Motor neuron (in vitro differentiated cells): Measurements from ENCODE around the gene SAMD1. TPM values are rescaled to one million over a fixed set of nuclear protein-coding genes. Genes with fewer than 3 reads are reported as not detected.

ENCODE experiments used
- ATAC-seq, 8 experiments: fragments of 200-7000 bp; cut with Tn5 transposase; replicated peaks in 6 of 8; 2 replicates each; pipeline ENCODE4 v1.8.0; 2021; ENCODE audit warnings: mild to moderate bottlenecking in 8 of 8, moderate library complexity in 8 of 8
- H3K27ac ChIP-seq, 2 donors: fragments of 250-450 bp; sonication (Bioruptor Pico); 2 replicates each; pipeline ENCODE4 v1.9.0; 2021; ENCODE audit warnings: antibody characterized with exemption in 2 of 2, mild to moderate bottlenecking in 2 of 2, moderate library complexity in 1 of 2
- H3K4me1 ChIP-seq, 2 donors: fragments of 250-450 bp; sonication (Bioruptor Pico); replicated peaks in 1 of 2; 2 replicates each; pipeline ENCODE4 v1.6.1; 2021; ENCODE audit warnings: antibody characterized with exemption in 2 of 2, mild to moderate bottlenecking in 2 of 2, moderate library complexity in 1 of 2
- H3K4me3 ChIP-seq, 5 donors: fragments of 250-450 bp; sonication (Bioruptor Pico); 2 replicates each; pipeline ENCODE4 v1.9.0; 2021; ENCODE audit warnings: antibody characterized with exemption in 5 of 5, mild to moderate bottlenecking in 5 of 5, moderate library complexity in 4 of 5
- WGBS, 10 experiments: fragments of 450-650 bp; shearing (Covaris generic); methylation state at CpG; one replicate each; pipeline ENCODE4 v1.0.0; 2022; 5-methylcytosine and 5-hydroxymethylcytosine counted together
- in situ Hi-C, 9 experiments: fragments of 400-800 bp; cut with MboI; loops; one replicate each; pipeline ENCODE4 v1.15.0; 2021; ENCODE audit warnings: low sequenced_read_pairs in 9 of 9, low pct_unique_long_range_greater_than_20kb in 2 of 9; ENCODE audit not compliant: unreplicated experiment in 9 of 9
- total RNA-seq, 8 experiments: library from RNA; unstranded; fragments of 300-600 nt; gene quantifications; 2 replicates each; pipeline versions ENCODE4 v1.2.3 to v1.2.4, GENCODE V29; 2022

Gene SAMD1
- total RNA-seq, 8 experiments from 2014 or later: 14.1 to 51.5 (median 39.2) TPM

DNA sequence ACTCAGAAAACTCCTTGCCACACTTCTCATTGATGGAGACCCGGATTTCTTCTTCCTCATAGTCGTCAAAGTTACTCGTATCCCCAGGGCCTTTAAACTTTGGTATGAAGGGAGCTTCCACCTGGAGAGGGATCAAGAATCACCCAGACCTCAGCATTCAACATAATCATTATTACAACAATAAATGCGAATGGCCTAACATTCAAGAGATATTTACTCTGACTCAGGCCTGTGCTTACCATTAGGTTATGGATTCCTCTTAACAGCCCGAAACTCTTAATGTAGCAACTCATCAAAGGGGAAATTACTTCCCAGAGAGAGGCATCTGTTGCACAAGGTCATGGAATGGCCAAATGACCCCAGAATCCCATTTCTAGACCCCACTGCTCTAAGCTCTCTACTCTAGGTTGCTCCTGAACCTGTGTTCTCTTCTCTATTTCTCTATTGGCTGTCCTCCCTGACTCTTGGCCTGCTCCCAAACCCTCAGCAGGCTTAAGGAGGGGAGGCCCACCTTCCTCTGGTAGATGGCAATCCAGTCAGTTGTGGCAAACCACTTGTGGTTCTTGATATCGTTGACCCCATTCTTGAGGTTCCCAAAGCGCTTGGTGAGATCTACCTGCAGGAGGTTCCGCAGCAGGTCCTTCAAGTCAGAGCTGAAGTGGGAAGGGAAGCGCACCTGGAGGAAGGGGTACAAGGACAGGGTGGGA lies 2.7 kb upstream of the SAMD1 start:
- no peak overlapping the region for H3K27ac ChIP-seq
- in situ Hi-C loops: no loop called here
- H3K4me1 ChIP-seq: peaks cover 6 to 11% of the 10 kb centered on the region in 2 donors
- no peak for ATAC-seq
- H3K4me3 ChIP-seq: no peak overlapping the region
- WGBS, 10 experiments: 94 to 100% (median 100%) methylated on average over 1 to 5 of the region's 9 CpGs; no CpG with 5 or more reads in 3 of the 10 experiments

DNA sequence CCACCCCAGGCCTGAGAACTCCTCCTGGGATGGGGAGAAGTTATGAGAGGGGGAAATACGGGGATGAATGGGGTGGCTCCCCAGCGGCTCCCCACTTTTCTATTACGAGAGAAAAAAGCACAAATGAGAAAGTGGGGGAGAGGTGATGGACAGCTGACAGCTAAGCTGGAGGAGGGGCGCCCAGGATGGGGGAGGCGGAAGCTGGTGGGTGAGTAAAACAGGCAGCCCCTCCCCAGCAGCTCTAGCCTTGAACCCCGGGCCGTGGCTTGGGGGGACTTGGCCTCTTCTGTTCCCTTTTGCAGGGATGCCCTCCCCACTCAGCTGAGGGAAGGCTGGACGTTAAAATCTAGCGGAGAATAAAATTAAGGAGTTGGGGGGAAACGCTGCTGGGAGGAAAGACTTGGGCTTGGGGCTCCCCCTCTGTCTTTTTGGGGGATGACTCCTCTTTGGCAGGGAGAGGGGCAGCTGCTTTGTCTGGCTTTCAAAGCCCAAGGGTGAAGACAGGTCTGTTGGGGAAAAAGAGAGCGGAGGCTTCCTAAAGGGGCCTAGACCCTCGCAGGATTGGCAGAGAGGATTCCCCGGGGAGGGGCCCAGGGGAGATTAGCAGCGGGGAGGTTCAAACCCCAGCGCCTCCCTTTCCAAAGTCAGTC lies 1.4 kb upstream of the SAMD1 start:
- ATAC-seq: no peak
- in situ Hi-C loops: no loop called here

DNA sequence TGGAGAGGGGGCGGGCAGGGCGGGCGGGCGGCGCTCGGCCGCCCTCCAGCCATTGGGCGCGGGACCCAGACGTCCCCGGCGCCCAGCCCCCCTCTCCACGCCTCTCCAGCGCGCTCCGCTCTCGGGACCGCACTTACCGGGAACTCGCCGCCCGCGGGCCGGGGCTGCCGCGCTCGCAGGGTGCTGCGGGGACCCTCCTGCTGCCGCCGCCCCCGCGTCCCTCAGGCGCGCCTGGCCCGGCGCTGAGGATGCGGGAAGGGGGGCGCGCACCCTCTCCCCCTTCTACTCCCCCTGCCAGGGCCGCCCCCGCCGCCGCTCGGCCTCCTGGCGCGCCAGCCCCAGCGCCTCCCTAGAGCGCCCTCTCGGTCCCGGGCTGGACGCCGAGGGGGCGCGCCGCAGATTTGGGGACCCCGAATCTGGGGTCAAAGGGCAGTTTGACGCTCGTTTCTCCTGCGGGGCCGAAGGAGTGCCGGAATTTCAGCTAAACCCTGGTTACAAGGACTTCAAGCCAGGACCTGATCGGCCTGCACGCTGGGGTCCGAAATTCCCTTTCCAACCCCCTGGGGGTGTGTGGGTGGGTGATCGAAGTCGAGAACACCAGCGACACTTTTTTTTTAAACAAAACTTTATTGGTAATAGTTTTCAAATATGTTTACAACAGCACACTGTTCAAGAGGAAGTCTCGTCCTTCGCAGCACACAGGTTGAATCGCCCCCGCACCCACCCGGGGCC lies 696 bp upstream of the SAMD1 start:
- ATAC-seq: peak; percentile 57 to 78 (median 70)
- in situ Hi-C loops: no loop called here
- 0 to 10% (median 2%) methylated on average over 3 to 11 of the region's 72 CpGs; no CpG with 5 or more reads in 7 of the 10 experiments for WGBS, 10 experiments
- peaks cover 6 to 11% of the 10 kb centered on the region in 2 donors for H3K4me1 ChIP-seq
- H3K4me3 ChIP-seq: peak overlapping the region; percentile 55 to 81 (median 66)
- H3K27ac ChIP-seq: peak overlapping the region; percentile 30 to 83

More for the DNA sequence above, 1.4 kb upstream of the SAMD1 start:
- Histone ChIP-seq H3K4me1 (peaks cover 6 to 11% of the 10 kb centered on the region in 2 donors), H3K4me3 (peak overlapping the region; percentile 55 to 81 (median 66)), H3K27ac (no peak overlapping the region)
- 17 to 67% (median 30%) methylated on average over 1 to 3 of the region's 15 CpGs; no CpG with 5 or more reads in 5 of the 10 experiments for WGBS, 10 experiments

DNA sequence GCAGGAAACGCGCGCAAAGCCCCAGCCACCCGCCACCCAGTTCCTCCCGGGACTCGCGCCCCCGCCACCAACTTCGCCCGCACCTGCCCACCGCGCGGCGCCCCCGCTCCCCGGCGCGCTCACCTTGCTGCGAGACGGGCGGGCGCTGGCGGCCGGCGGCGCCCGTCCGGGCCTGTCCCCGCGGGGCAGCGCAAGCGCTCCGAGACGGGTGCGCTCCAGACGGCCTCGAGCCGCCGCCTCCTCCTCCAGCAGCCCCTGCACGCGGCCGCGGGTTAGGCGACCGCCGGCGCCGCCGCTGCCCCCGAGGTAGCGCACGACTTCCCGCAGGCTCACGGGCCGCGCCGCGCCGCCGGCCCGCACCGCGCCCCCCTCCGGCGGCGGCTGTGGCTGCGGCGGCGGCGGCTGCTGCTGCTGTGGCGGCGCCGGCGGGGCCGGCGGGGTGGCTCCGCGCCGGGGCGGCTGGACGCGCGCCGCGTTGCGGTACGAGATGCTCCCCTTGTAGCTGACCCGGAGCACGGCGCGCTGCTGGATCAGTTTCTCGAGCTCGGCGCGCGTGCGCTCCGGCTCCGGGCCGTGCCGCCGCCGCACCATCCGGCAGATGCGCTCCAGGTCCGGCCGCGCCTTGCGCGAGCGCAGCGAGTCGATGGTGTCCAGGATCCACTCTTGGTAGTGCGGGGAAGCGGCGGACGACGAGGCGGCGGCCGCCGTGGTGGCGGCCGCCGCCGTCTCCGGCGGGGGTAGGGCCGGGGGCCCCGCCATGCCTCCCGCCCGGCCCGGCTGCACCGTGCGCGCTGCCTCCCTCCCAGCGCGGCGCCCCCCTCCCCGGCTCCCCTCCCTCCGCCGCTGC lies 666 bp downstream of the SAMD1 start:
- peaks cover 6 to 11% of the 10 kb centered on the region in 2 donors for H3K4me1 ChIP-seq
- in situ Hi-C loops: loop anchor here in 1 of 9 experiments (10.0 kb wide), 1 partner anchor 215 kb away; the partner anchor contains the start of gene NANOS3
- peak overlapping the region; percentile 55 to 81 (median 66) for H3K4me3 ChIP-seq
- peak overlapping the region; percentile 83 to 86 for H3K27ac ChIP-seq
- WGBS, 10 experiments: no CpG with 5 or more reads among the region's 142 CpGs
- ATAC-seq: peak; percentile 24 to 51 (median 38)

DNA sequence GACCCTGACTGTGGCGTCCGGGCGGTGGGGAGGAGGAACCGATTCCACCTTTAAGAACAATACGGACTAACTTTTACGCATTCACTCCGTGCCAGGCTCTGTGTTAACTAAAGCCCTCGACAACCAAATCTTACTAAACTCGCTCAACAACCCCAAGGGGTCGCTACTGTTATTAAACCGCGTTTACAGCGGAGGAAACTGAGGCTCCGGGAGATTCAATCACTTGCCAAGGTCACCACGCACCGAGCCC lies 1.2 kb downstream of the SAMD1 start:
- peak overlapping the region; percentile 55 to 81 (median 66) for H3K4me3 ChIP-seq
- WGBS, 10 experiments: 0 to 67% (median 21%) methylated on average over 1 to 5 of the region's 16 CpGs; no CpG with 5 or more reads in 3 of the 10 experiments
- peaks cover 6 to 11% of the 10 kb centered on the region in 2 donors for H3K4me1 ChIP-seq
- ATAC-seq: no peak
- in situ Hi-C loops: loop anchor here in 1 of 9 experiments (10.0 kb wide), 1 partner anchor 215 kb away; the partner anchor contains the start of gene NANOS3
- no peak overlapping the region for H3K27ac ChIP-seq

DNA sequence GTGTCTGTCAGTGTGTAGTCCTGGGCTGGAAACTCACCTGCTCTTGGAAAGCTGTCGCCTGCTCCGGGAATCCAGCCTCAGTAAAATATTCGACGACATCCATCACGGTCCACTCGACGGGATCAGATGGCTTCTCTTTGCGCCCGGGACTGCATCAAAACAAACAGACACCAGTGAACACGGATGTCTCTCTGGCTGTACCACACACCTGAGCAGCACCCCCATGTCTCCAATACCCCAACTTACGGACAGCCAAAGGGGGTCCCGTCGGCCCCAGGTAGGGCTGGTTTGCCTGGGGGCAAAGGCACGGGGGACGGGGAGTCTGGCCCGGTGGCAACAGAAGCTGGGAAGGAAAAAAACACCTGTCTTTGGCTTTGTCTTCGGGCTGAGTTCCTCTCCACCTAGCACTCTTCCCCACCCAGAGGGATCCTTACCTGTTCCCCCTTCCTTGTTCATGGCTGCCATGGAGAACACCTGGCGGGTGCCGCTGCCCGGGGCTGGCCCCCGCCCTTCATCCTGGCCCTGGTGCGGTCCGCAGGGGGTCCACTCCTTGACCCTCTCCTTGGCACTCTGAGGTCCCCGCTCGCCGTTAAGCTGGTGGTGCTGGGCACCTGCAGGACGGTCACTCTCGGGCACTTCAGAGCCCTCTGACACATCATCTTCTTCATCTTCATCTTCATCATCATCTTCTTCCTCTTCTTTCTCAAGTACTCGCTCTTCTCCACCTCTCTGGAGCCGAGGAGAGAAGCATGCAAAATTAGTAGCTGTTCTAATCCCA lies 1.7 kb downstream of the SAMD1 start:
- in situ Hi-C loops: loop anchor here in 1 of 9 experiments (10.0 kb wide), 1 partner anchor 214 kb away; the partner anchor contains the start of gene NANOS3
- Histone ChIP-seq H3K4me3 (peak overlapping the region; percentile 55 to 81 (median 66)), H3K27ac (no peak overlapping the region), H3K4me1 (peaks cover 6 to 11% of the 10 kb centered on the region in 2 donors)
- ATAC-seq: no peak
- WGBS, 10 experiments: 62 to 94% (median 87%) methylated on average over 2 to 7 of the region's 30 CpGs; no CpG with 5 or more reads in 2 of the 10 experiments

DNA sequence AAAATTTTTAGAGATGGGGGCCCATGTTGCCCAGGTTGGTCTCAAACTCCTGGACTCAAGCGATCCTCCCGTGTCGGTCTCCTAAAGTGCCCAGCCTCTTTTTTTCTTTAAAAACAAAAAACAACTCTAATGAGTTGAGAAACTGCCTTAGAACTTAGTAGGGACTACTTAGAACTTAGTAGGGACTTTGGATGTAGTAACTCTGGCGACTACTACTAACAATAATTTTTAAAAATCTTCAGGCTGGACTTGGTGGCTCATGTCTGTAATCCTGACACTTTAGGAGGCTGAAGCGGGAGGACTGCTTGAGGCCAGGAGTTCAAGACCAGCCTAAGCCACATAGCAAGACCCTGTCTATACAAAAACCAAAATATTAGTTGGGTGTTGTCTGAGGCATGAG lies 4.5 kb downstream of the SAMD1 start:
- ATAC-seq: no peak
- Histone ChIP-seq H3K4me1 (peaks cover 9 to 10% of the 10 kb centered on the region in 2 donors), H3K4me3 (no peak overlapping the region), H3K27ac (no peak overlapping the region)
- WGBS, 10 experiments: 48 to 96% (median 80%) methylated on average over 1 to 5 of the region's 5 CpGs; no CpG with 5 or more reads in 1 of the 10 experiments
- in situ Hi-C loops: loop anchor here in 1 of 9 experiments (10.0 kb wide), 1 partner anchor 211 kb away; the partner anchor contains the start of gene NANOS3

DNA sequence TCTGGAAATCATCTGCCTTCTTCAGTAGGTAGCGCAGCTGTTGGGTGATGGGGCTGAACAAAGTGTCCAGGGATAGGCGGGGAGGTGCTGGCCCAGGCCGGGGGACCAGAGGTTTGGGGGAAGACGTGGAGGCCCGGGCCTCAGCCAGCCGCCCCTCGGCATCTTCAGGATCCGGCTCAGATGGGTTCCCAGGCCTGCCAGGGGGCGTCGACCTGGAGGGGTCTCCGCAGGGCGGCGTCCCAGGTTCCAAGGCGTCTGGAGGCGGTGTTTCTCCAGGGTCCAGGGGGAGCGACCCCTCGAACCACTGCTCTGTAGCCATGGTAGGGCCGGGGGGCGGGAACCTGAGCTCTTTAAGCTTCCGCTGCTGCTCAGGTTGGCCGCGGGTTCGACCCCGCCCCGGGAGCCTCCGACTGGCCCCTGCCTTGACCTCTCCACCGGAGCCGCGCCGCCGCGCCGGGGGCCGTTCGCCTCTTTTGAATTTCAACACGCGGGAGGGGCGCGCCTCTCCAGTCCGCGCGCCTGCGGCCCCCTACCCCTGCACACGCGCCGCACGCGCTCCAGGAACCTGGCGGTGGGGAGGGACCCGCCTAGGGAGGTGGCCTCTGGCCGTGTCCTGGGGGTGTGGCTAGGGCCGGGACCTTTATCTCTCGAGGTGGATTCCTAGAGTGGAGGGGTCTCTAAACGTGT lies 5.1 kb downstream of the SAMD1 start, which contains the start of gene C19orf67:
Gene C19orf67, minus strand, starts transcription at position 475 of the 687 bp plus-strand sequence. Its CDS starts 156 bp downstream, at position 319.
- ATAC-seq: no peak
- peaks cover 9 to 10% of the 10 kb centered on the region in 2 donors for H3K4me1 ChIP-seq
- WGBS, 10 experiments: 51 to 73% (median 69%) methylated on average over 3 to 22 of the region's 54 CpGs; no CpG with 5 or more reads in 7 of the 10 experiments
- H3K4me3 ChIP-seq: no peak within 1 kb of the TSS
- in situ Hi-C loops: loop anchor here in 1 of 9 experiments (10.0 kb wide), 1 partner anchor 211 kb away; the partner anchor contains the start of gene NANOS3
- H3K27ac ChIP-seq: no peak within 1 kb of the TSS

DNA sequence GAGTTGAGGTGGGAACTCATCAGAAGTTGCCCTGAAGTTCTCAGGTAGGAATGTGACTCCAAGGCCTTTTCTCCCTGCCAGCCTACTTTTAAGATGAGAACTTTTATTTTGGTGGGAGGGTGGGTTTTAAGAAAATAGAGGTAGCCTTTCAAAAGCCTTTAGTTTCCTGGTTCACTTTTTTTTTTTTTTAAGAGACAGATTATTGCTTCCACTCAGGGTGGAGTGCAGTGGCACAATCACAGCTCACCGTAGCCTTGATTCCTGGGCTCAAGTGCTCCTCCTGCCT lies 7.9 kb downstream of the SAMD1 start:
- WGBS, 10 experiments: 0 to 40% (median 0%) methylated on average over 1 of the region's 1 CpG; no CpG with 5 or more reads in 5 of the 10 experiments
- in situ Hi-C loops: loop anchor here in 1 of 9 experiments (10.0 kb wide), 1 partner anchor 208 kb away; the partner anchor contains the start of gene NANOS3
- H3K4me3 ChIP-seq: peak overlapping the region in 3 of 5 donors; percentile 64 to 76 (median 69)
- H3K4me1 ChIP-seq: peaks cover 7 to 8% of the 10 kb centered on the region in 2 donors
- H3K27ac ChIP-seq: no peak overlapping the region
- ATAC-seq: no peak

DNA sequence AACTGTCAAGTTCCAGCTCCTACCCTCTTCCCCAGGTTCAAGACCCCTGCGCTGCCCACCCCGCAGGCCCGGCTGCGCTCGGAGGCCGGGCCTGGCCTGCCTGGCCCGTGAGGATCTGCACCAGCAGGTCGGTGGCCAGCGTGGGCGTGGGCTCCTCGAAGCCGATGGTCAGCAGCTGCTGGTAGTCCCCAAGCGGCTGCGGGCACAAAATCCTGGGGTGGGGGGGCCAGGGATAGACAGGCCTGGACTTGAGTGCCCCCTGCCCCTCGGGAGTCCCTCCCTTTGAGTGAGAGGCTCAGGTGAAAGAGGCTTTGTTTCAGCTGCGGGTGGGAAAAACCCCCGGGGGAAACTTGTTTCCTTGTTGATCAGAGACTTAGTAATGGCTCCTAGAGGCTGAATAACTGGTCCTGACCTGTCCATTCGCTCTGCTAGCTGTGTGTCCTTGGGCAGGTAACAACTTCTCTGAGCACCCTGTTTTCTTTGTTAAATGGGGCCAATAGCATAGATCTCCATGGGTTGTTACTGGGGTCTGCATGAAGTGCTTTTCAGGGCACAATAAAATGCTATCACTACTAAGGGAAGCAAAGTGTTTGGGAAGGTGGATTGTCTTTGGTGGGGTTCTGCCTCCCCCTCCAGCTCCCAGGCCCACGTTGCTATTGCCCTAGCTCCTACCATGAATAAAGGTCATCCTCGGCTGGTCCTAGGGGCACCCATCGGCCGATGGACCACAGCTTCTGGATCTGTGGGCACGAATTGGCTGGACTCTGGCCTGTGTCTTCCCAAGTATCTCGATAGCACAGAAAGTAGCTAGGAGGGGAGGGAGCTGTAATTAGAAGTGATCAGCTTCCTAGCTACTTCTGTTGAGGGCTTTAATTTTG lies 8.5 kb downstream of the SAMD1 start:
- ATAC-seq: peak in 2 of 8 experiments; percentile 44 to 54
- in situ Hi-C loops: loop anchor here in 1 of 9 experiments (10.0 kb wide), 1 partner anchor 207 kb away; the partner anchor contains the start of gene NANOS3
- Histone ChIP-seq H3K27ac (peak overlapping the region; percentile 42 to 93), H3K4me3 (peak overlapping the region; percentile 49 to 76 (median 64)), H3K4me1 (peaks cover 7 to 8% of the 10 kb centered on the region in 2 donors)
- 0 to 100% (median 56%) methylated on average over 1 to 12 of the region's 24 CpGs; no CpG with 5 or more reads in 1 of the 10 experiments for WGBS, 10 experiments
